Stimulated activated CD8-positive, alpha-beta memory T cell treated with anti-CD3 and anti-CD28 coated beads, Interleukin-15, amount 100 ng/mL, for 48 hours (primary cell): ENCODE data around the gene TOMM40.
"Not testable (repeated sequence)": the region's sequence is repeated elsewhere in the genome, so short reads cannot be mapped to it uniquely, and the experiment has no call there.

Experiments
- DNase-seq, 2 donors: peaks; one replicate each; pipeline ENCODE4 v3.0.0-alpha.2; 2020; ENCODE audit warnings: low read depth in 2 of 2

The TOMM40 gene

GRCh38 chr19:44871809-44872208, 19.2 kb upstream of the TOMM40 start:
- no peak for DNase-seq

GRCh38 chr19:44872661-44873060, 18.4 kb upstream of the TOMM40 start:
- DNase-seq = no peak

- no peak for DNase-seq
These were observed 16.7 kb upstream of the TOMM40 start for GRCh38 chr19:44874317-44874716.

GRCh38 chr19:44875666-44876451, 15.2 kb upstream of the TOMM40 start:
- DNase-seq = no peak

GRCh38 chr19:44876930-44877535, 14.0 kb upstream of the TOMM40 start:
- no peak for DNase-seq

- DNase-seq = no peak
These were observed 12.8 kb upstream of the TOMM40 start for GRCh38 chr19:44878120-44878865.

GRCh38 chr19:44879309-44880065, 11.6 kb upstream of the TOMM40 start:
- DNase-seq = no peak

- DNase-seq = no peak
These were observed 9.0 kb upstream of the TOMM40 start for GRCh38 chr19:44882063-44882462.

GRCh38 chr19:44882619-44883397, 8.2 kb upstream of the TOMM40 start:
- not testable (repeated sequence) for DNase-seq

GRCh38 chr19:44883922-44884321, 7.1 kb upstream of the TOMM40 start:
- DNase-seq = no peak

- no peak for DNase-seq
These were observed 6.5 kb upstream of the TOMM40 start for GRCh38 chr19:44884566-44884965.

GRCh38 chr19:44886141-44886540, 4.9 kb upstream of the TOMM40 start:
- DNase-seq = no peak

- no peak for DNase-seq
These were observed 3.4 kb upstream of the TOMM40 start for GRCh38 chr19:44887648-44888047.

- DNase-seq = not testable (repeated sequence)
These were observed 2.7 kb upstream of the TOMM40 start for GRCh38 chr19:44888335-44888734.

- DNase-seq = no peak
These were observed 1.2 kb upstream of the TOMM40 start for GRCh38 chr19:44889830-44890365.

- DNase-seq = peak; percentile 100
These were observed 563 bp upstream of the TOMM40 start for GRCh38 chr19:44890366-44891015.

- DNase-seq = no peak
These were observed 1.9 kb downstream of the TOMM40 start for GRCh38 chr19:44892932-44893331.

GRCh38 chr19:44893332-44894051, 2.4 kb downstream of the TOMM40 start:
- DNase-seq = no peak

- DNase-seq = no peak
These were observed 3.0 kb downstream of the TOMM40 start for GRCh38 chr19:44894052-44894400.

- no peak for DNase-seq
These were observed 3.9 kb downstream of the TOMM40 start for GRCh38 chr19:44894946-44895345.
